ENCODE results near the gene MIEF1.

DNA sequence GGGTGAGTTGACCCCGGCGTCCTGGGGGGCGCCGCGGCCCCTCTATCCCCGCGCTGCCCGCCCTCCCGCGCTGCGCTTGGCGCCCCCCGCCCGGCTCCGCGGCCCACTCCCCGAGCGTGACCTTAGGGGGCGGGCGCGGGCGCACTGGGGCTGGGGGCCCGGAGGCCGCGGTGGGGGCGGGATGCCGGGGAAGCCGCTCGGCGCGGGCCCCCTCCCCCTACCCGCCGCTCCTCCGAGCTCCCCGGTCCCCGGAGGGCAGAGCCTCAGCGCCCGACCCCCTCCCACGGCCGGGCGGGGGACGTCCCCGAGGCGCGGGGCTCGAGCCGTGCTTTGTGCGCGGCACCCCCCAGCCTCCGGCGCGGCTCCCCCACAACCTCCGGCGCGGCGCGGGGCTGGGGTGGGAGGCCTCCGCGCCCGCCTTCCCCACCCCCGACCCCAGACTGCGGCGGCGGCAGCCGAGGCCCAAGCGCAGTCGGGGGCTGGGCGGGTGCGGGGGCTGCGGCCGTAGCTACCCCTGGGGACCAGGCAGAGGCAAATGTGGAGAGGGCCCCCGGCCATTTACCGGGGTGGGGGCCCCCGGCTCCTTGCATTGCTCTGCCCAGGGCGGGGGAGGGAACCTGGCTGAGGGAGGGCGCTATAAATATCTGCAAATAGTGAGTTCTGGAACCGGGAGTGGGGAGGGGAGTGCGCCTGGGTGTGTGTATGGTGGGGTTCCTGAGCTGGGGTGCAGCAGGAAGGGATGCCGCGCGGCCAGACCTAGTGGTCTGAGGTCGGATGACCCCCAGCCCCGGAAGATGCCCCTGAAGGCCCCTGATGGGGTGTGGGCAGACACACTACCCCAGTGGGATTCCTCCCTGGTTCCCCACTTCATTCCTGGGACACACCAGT, 44.3 kb upstream of the MIEF1 start:
- no peak for TF ChIP-seq POLR2A (IDR thresholded peaks at IDR 0.05)
- TF ChIP-seq, protein P1, sequence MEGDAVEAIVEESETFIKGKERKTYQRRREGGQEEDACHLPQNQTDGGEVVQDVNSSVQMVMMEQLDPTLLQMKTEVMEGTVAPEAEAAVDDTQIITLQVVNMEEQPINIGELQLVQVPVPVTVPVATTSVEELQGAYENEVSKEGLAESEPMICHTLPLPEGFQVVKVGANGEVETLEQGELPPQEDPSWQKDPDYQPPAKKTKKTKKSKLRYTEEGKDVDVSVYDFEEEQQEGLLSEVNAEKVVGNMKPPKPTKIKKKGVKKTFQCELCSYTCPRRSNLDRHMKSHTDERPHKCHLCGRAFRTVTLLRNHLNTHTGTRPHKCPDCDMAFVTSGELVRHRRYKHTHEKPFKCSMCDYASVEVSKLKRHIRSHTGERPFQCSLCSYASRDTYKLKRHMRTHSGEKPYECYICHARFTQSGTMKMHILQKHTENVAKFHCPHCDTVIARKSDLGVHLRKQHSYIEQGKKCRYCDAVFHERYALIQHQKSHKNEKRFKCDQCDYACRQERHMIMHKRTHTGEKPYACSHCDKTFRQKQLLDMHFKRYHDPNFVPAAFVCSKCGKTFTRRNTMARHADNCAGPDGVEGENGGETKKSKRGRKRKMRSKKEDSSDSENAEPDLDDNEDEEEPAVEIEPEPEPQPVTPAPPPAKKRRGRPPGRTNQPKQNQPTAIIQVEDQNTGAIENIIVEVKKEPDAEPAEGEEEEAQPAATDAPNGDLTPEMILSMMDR (IDR thresholded peaks at IDR 0.05) = no peak
- TF ChIP-seq POLR2AphosphoS5 (IDR thresholded peaks at IDR 0.05) = no peak

Data from suprapubic skin (tissue), 4 donors.